ENCODE measurements around the gene GPALPP1. TPM values are rescaled to one million over a fixed set of nuclear protein-coding genes. Genes with fewer than 3 reads are reported as not detected.

The GPALPP1 gene
- polyA plus RNA-seq, 2 donors: 5.0 to 8.0 TPM

GRCh38 chr13:45034342-45034741 is 45.0 kb downstream of the GPALPP1 start:
- no peak overlapping the region for H3K27ac ChIP-seq (ENCODE audit: low read depth in 2 of 2, low read length in 1 of 2)
- H3K4me1 ChIP-seq (ENCODE audit: control insufficient read depth in 2 of 2, insufficient read depth in 2 of 2, low read length in 1 of 2): no peaks in the 10 kb centered on the region
- H3K4me3 ChIP-seq (ENCODE audit: low read depth in 1 of 2, low read length in 2 of 2): no peak overlapping the region
- no peaks in the 10 kb centered on the region for H3K36me3 ChIP-seq (ENCODE audit: control insufficient read depth in 2 of 2, insufficient read depth in 2 of 2, low read length in 1 of 2)
- whole genome bisulfite sequencing, 2 donors: 96 to 98% methylated on average over 2 of the region's 2 CpGs
- H3K27me3 ChIP-seq (ENCODE audit: control insufficient read depth in 1 of 2, insufficient read depth in 2 of 2, low read length in 2 of 2): no peaks in the 10 kb centered on the region
- no peaks in the 10 kb centered on the region for H3K9me3 ChIP-seq (ENCODE audit: control insufficient read depth in 2 of 2, insufficient read depth in 1 of 2, low read depth in 1 of 2, low read length in 1 of 2)

GRCh38 chr13:45036206-45036605 is 46.9 kb downstream of the GPALPP1 start:
- Histone ChIP-seq H3K4me3 (ENCODE audit: low read depth in 1 of 2, low read length in 2 of 2) (no peak overlapping the region), H3K4me1 (ENCODE audit: control insufficient read depth in 2 of 2, insufficient read depth in 2 of 2, low read length in 1 of 2) (no peaks in the 10 kb centered on the region), H3K9me3 (ENCODE audit: control insufficient read depth in 2 of 2, insufficient read depth in 1 of 2, low read depth in 1 of 2, low read length in 1 of 2) (no peaks in the 10 kb centered on the region), H3K27ac (ENCODE audit: low read depth in 2 of 2, low read length in 1 of 2) (no peak overlapping the region), H3K27me3 (ENCODE audit: control insufficient read depth in 1 of 2, insufficient read depth in 2 of 2, low read length in 2 of 2) (no peaks in the 10 kb centered on the region), H3K36me3 (ENCODE audit: control insufficient read depth in 2 of 2, insufficient read depth in 2 of 2, low read length in 1 of 2) (no peaks in the 10 kb centered on the region)

GRCh38 chr13:45040173-45040572 is 50.8 kb downstream of the GPALPP1 start:
- Histone ChIP-seq H3K27me3 (ENCODE audit: control insufficient read depth in 1 of 2, insufficient read depth in 2 of 2, low read length in 2 of 2) (no peaks in the 10 kb centered on the region), H3K9me3 (ENCODE audit: control insufficient read depth in 2 of 2, insufficient read depth in 1 of 2, low read depth in 1 of 2, low read length in 1 of 2) (no peaks in the 10 kb centered on the region), H3K4me3 (ENCODE audit: low read depth in 1 of 2, low read length in 2 of 2) (no peak overlapping the region), H3K36me3 (ENCODE audit: control insufficient read depth in 2 of 2, insufficient read depth in 2 of 2, low read length in 1 of 2) (no peaks in the 10 kb centered on the region), H3K27ac (ENCODE audit: low read depth in 2 of 2, low read length in 1 of 2) (no peak overlapping the region), H3K4me1 (ENCODE audit: control insufficient read depth in 2 of 2, insufficient read depth in 2 of 2, low read length in 1 of 2) (no peaks in the 10 kb centered on the region)
- 95% methylated on average over 1 of the region's 1 CpG for WGBS, 2 donors

- H3K27me3 ChIP-seq (ENCODE audit: control insufficient read depth in 1 of 2, insufficient read depth in 2 of 2, low read length in 2 of 2): no peaks in the 10 kb centered on the region
- no peak overlapping the region for H3K27ac ChIP-seq (ENCODE audit: low read depth in 2 of 2, low read length in 1 of 2)
- no peaks in the 10 kb centered on the region for H3K36me3 ChIP-seq (ENCODE audit: control insufficient read depth in 2 of 2, insufficient read depth in 2 of 2, low read length in 1 of 2)
- H3K4me1 ChIP-seq (ENCODE audit: control insufficient read depth in 2 of 2, insufficient read depth in 2 of 2, low read length in 1 of 2): no peaks in the 10 kb centered on the region
- no peaks in the 10 kb centered on the region for H3K9me3 ChIP-seq (ENCODE audit: control insufficient read depth in 2 of 2, insufficient read depth in 1 of 2, low read depth in 1 of 2, low read length in 1 of 2)
- no peak overlapping the region for H3K4me3 ChIP-seq (ENCODE audit: low read depth in 1 of 2, low read length in 2 of 2)
- 70 to 86% methylated on average over 3 of the region's 3 CpGs for WGBS, 2 donors
Observed at GRCh38 chr13:45040622-45041021, 51.3 kb downstream of the GPALPP1 start.

GRCh38 chr13:45042539-45042938 is 53.2 kb downstream of the GPALPP1 start:
- Histone ChIP-seq H3K27ac (ENCODE audit: low read depth in 2 of 2, low read length in 1 of 2) (no peak overlapping the region), H3K4me1 (ENCODE audit: control insufficient read depth in 2 of 2, insufficient read depth in 2 of 2, low read length in 1 of 2) (no peaks in the 10 kb centered on the region), H3K4me3 (ENCODE audit: low read depth in 1 of 2, low read length in 2 of 2) (no peak overlapping the region), H3K36me3 (ENCODE audit: control insufficient read depth in 2 of 2, insufficient read depth in 2 of 2, low read length in 1 of 2) (no peaks in the 10 kb centered on the region), H3K27me3 (ENCODE audit: control insufficient read depth in 1 of 2, insufficient read depth in 2 of 2, low read length in 2 of 2) (no peaks in the 10 kb centered on the region), H3K9me3 (ENCODE audit: control insufficient read depth in 2 of 2, insufficient read depth in 1 of 2, low read depth in 1 of 2, low read length in 1 of 2) (no peaks in the 10 kb centered on the region)
- 76 to 84% methylated on average over 3 of the region's 3 CpGs for WGBS, 2 donors

- no peaks in the 10 kb centered on the region for H3K27me3 ChIP-seq (ENCODE audit: control insufficient read depth in 1 of 2, insufficient read depth in 2 of 2, low read length in 2 of 2)
- 86 to 87% methylated on average over 4 of the region's 4 CpGs for WGBS, 2 donors
- no peaks in the 10 kb centered on the region for H3K9me3 ChIP-seq (ENCODE audit: control insufficient read depth in 2 of 2, insufficient read depth in 1 of 2, low read depth in 1 of 2, low read length in 1 of 2)
- no peaks in the 10 kb centered on the region for H3K4me1 ChIP-seq (ENCODE audit: control insufficient read depth in 2 of 2, insufficient read depth in 2 of 2, low read length in 1 of 2)
- no peaks in the 10 kb centered on the region for H3K36me3 ChIP-seq (ENCODE audit: control insufficient read depth in 2 of 2, insufficient read depth in 2 of 2, low read length in 1 of 2)
- no peak overlapping the region for H3K4me3 ChIP-seq (ENCODE audit: low read depth in 1 of 2, low read length in 2 of 2)
- H3K27ac ChIP-seq (ENCODE audit: low read depth in 2 of 2, low read length in 1 of 2): no peak overlapping the region
Observed at GRCh38 chr13:45046445-45046844, 57.1 kb downstream of the GPALPP1 start.

- H3K4me3 ChIP-seq (ENCODE audit: low read depth in 1 of 2, low read length in 2 of 2): peak overlapping the region in 1 of 2 donors; percentile 37
- H3K9me3 ChIP-seq (ENCODE audit: control insufficient read depth in 2 of 2, insufficient read depth in 1 of 2, low read depth in 1 of 2, low read length in 1 of 2): no peaks in the 10 kb centered on the region
- 17 to 18% methylated on average over 10 of the region's 10 CpGs for WGBS, 2 donors
- no peaks in the 10 kb centered on the region for H3K27me3 ChIP-seq (ENCODE audit: control insufficient read depth in 1 of 2, insufficient read depth in 2 of 2, low read length in 2 of 2)
- H3K27ac ChIP-seq (ENCODE audit: low read depth in 2 of 2, low read length in 1 of 2): peak overlapping the region in 1 of 2 donors; percentile 0
- no peaks in the 10 kb centered on the region for H3K4me1 ChIP-seq (ENCODE audit: control insufficient read depth in 2 of 2, insufficient read depth in 2 of 2, low read length in 1 of 2)
- H3K36me3 ChIP-seq (ENCODE audit: control insufficient read depth in 2 of 2, insufficient read depth in 2 of 2, low read length in 1 of 2): no peaks in the 10 kb centered on the region
Observed at GRCh38 chr13:45047394-45048310, 58.3 kb downstream of the GPALPP1 start.

GRCh38 chr13:45048890-45049407 is 59.6 kb downstream of the GPALPP1 start:
- Histone ChIP-seq H3K4me3 (ENCODE audit: low read depth in 1 of 2, low read length in 2 of 2) (no peak overlapping the region), H3K27ac (ENCODE audit: low read depth in 2 of 2, low read length in 1 of 2) (no peak overlapping the region), H3K36me3 (ENCODE audit: control insufficient read depth in 2 of 2, insufficient read depth in 2 of 2, low read length in 1 of 2) (no peaks in the 10 kb centered on the region), H3K27me3 (ENCODE audit: control insufficient read depth in 1 of 2, insufficient read depth in 2 of 2, low read length in 2 of 2) (no peaks in the 10 kb centered on the region), H3K4me1 (ENCODE audit: control insufficient read depth in 2 of 2, insufficient read depth in 2 of 2, low read length in 1 of 2) (no peaks in the 10 kb centered on the region), H3K9me3 (ENCODE audit: control insufficient read depth in 2 of 2, insufficient read depth in 1 of 2, low read depth in 1 of 2, low read length in 1 of 2) (no peaks in the 10 kb centered on the region)
- 70 to 74% methylated on average over 6 of the region's 6 CpGs for WGBS, 2 donors

GRCh38 chr13:45049478-45049877 is 60.1 kb downstream of the GPALPP1 start:
- H3K36me3 ChIP-seq (ENCODE audit: control insufficient read depth in 2 of 2, insufficient read depth in 2 of 2, low read length in 1 of 2): no peaks in the 10 kb centered on the region
- WGBS, 2 donors: 92 to 97% methylated on average over 3 of the region's 3 CpGs
- no peaks in the 10 kb centered on the region for H3K27me3 ChIP-seq (ENCODE audit: control insufficient read depth in 1 of 2, insufficient read depth in 2 of 2, low read length in 2 of 2)
- H3K9me3 ChIP-seq (ENCODE audit: control insufficient read depth in 2 of 2, insufficient read depth in 1 of 2, low read depth in 1 of 2, low read length in 1 of 2): no peaks in the 10 kb centered on the region
- H3K4me3 ChIP-seq (ENCODE audit: low read depth in 1 of 2, low read length in 2 of 2): no peak overlapping the region
- no peak overlapping the region for H3K27ac ChIP-seq (ENCODE audit: low read depth in 2 of 2, low read length in 1 of 2)
- H3K4me1 ChIP-seq (ENCODE audit: control insufficient read depth in 2 of 2, insufficient read depth in 2 of 2, low read length in 1 of 2): peaks cover 0 to 2% of the 10 kb centered on the region in 2 donors

- Histone ChIP-seq H3K4me3 (ENCODE audit: low read depth in 1 of 2, low read length in 2 of 2) (no peak overlapping the region), H3K9me3 (ENCODE audit: control insufficient read depth in 2 of 2, insufficient read depth in 1 of 2, low read depth in 1 of 2, low read length in 1 of 2) (no peaks in the 10 kb centered on the region), H3K27ac (ENCODE audit: low read depth in 2 of 2, low read length in 1 of 2) (no peak overlapping the region), H3K27me3 (ENCODE audit: control insufficient read depth in 1 of 2, insufficient read depth in 2 of 2, low read length in 2 of 2) (no peaks in the 10 kb centered on the region), H3K4me1 (ENCODE audit: control insufficient read depth in 2 of 2, insufficient read depth in 2 of 2, low read length in 1 of 2) (peaks cover 0 to 2% of the 10 kb centered on the region in 2 donors), H3K36me3 (ENCODE audit: control insufficient read depth in 2 of 2, insufficient read depth in 2 of 2, low read length in 1 of 2) (no peaks in the 10 kb centered on the region)
- WGBS, 2 donors: 53 to 56% methylated on average over 5 of the region's 5 CpGs
Observed at GRCh38 chr13:45051315-45051714, 62.0 kb downstream of the GPALPP1 start.
